Activated T-cell treated with anti-CD3 and anti-CD28 coated beads for 1 hour (primary cell): ENCODE results near the gene PRUNE2.
"Not testable (repeated sequence)": the region's sequence is repeated elsewhere in the genome, so short reads cannot be mapped to it uniquely, and the experiment has no call there.

Experiments used
- DNase-seq: peaks from one replicate; pipeline ENCODE4 v3.0.0-alpha.2; 2020; ENCODE audit warnings: low read depth

Gene PRUNE2

GRCh38 chr9:76868897-76869296, 37.0 kb downstream of the PRUNE2 start:
- no peak for DNase-seq

- DNase-seq, result no peak
Measured at GRCh38 chr9:76866689-76867088, 39.2 kb downstream of the PRUNE2 start.

- DNase-seq, result no peak
Measured at GRCh38 chr9:76863832-76864231, 42.1 kb downstream of the PRUNE2 start.

GRCh38 chr9:76859860-76860259, 46.1 kb downstream of the PRUNE2 start:
- no peak for DNase-seq

GRCh38 chr9:76858248-76858647, 47.7 kb downstream of the PRUNE2 start:
- DNase-seq, result not testable (repeated sequence)

- DNase-seq, result no peak
Measured at GRCh38 chr9:76856016-76856415, 49.9 kb downstream of the PRUNE2 start.

GRCh38 chr9:76855015-76855414, 50.9 kb downstream of the PRUNE2 start:
- no peak for DNase-seq

GRCh38 chr9:76852026-76852425, 53.9 kb downstream of the PRUNE2 start:
- DNase-seq, result no peak

- DNase-seq, result no peak
Measured at GRCh38 chr9:76846297-76846696, 59.6 kb downstream of the PRUNE2 start.

- DNase-seq, result no peak
Measured at GRCh38 chr9:76845254-76845653, 60.7 kb downstream of the PRUNE2 start.

GRCh38 chr9:76835571-76836283, 70.2 kb downstream of the PRUNE2 start:
- DNase-seq, result no peak

- no peak for DNase-seq
Measured at GRCh38 chr9:76828447-76828846, 77.5 kb downstream of the PRUNE2 start.

GRCh38 chr9:76827296-76828080, 78.4 kb downstream of the PRUNE2 start:
- no peak for DNase-seq

GRCh38 chr9:76820431-76820830, 85.5 kb downstream of the PRUNE2 start:
- DNase-seq, result no peak

- no peak for DNase-seq
Measured at GRCh38 chr9:76818271-76818670, 87.6 kb downstream of the PRUNE2 start.

- no peak for DNase-seq
Measured at GRCh38 chr9:76817489-76817888, 88.4 kb downstream of the PRUNE2 start.

GRCh38 chr9:76812591-76812990, 93.3 kb downstream of the PRUNE2 start:
- DNase-seq, result no peak

GRCh38 chr9:76810377-76810957, 95.4 kb downstream of the PRUNE2 start:
- no peak for DNase-seq

- no peak for DNase-seq
Measured at GRCh38 chr9:76808636-76809035, 97.3 kb downstream of the PRUNE2 start.

GRCh38 chr9:76803762-76804161, 102.2 kb downstream of the PRUNE2 start:
- no peak for DNase-seq

GRCh38 chr9:76803083-76803482, 102.8 kb downstream of the PRUNE2 start:
- DNase-seq, result no peak

GRCh38 chr9:76800901-76801300, 105.0 kb downstream of the PRUNE2 start:
- DNase-seq, result no peak

- DNase-seq, result no peak
Measured at GRCh38 chr9:76799473-76799872, 106.4 kb downstream of the PRUNE2 start.
